ENCODE data around the gene NRGN.

- TF ChIP-seq CTCF (IDR thresholded peaks at IDR 0.05) (no peak), POLR2A (IDR thresholded peaks at IDR 0.05) (no peak)
Observed at GRCh38 chr11:124757320-124757719, 17.6 kb downstream of the NRGN start.
